GM12878 (cell line): ENCODE results near the gene KDSR. TPM values are rescaled to one million over a fixed set of nuclear protein-coding genes. Genes with fewer than 3 reads are reported as not detected.
A peak's percentile ranks its signal among the peaks of the same experiment; 100 is the strongest.

Experiments used
- CBX5 ChIP-seq: sonication (generic); IDR thresholded peaks from 2 replicates; pipeline ENCODE4 v1.6.1; 2016; ENCODE audit warnings: low read depth, moderate library complexity, mild to moderate bottlenecking, inconsistent platforms
- CREM ChIP-seq: IDR thresholded peaks from 2 replicates; pipeline ENCODE4 v1.6.1; 2014; ENCODE audit warnings: antibody characterized with exemption, low read depth
- GATAD2B ChIP-seq: fragments of 450-650 bp; conservative IDR thresholded peaks from 2 replicates; pipeline ENCODE4 v1.6.1; 2017; ENCODE audit warnings: low read depth, mild to moderate bottlenecking, moderate library complexity
- NFIC ChIP-seq: IDR thresholded peaks from 2 replicates; pipeline ENCODE4 v1.6.1; 2012; ENCODE audit warnings: low read depth, mild to moderate bottlenecking, inconsistent platforms, low read length, moderate library complexity
- PML ChIP-seq: IDR thresholded peaks from 2 replicates; pipeline ENCODE4 v1.6.1; 2012; ENCODE audit warnings: low read length, inconsistent platforms
- POLR2AphosphoS2 ChIP-seq: IDR thresholded peaks from 2 replicates; pipeline ENCODE4 v1.6.1; 2011; ENCODE audit warnings: low read depth, mild to moderate bottlenecking, low read length, improper control_type of control experiment, moderate library complexity
- polyA plus RNA-seq, 11 experiments: library from polyadenylated mRNA; depleted of rRNA in 4 of 11; unstranded in 6 of 11; stranded (reverse) in 5 of 11; fragments of >200 nt; fragmentation: Nextera tagmentation in 4 of 11; fragmentation: Illumina TruSeq in 1 of 11; extraction: Ambion mirVana in 4 of 11; extraction: Trizol in 1 of 11; gene quantifications; 1 replicate in 1 of 11; 2 replicates in 10 of 11; pipeline versions ENCODE4 v1.2.1 to v1.2.3, GENCODE V29; 2011 to 2016; ENCODE audit warnings: inconsistent platforms in 2 of 11, missing spikeins in 2 of 11, low read depth in 1 of 11
- total RNA-seq, 4 experiments: library from RNA; depleted of rRNA in 3 of 4; stranded (reverse); fragments of >200 nt in 3 of 4; fragmentation: Illumina TruSeq in 1 of 4; extraction: Trizol in 1 of 4; gene quantifications; 2 replicates each; pipeline versions ENCODE4 v1.2.1 to v1.2.3, GENCODE V29; 2013 to 2021
- TF ChIP-seq, protein P1 (sequence below): fragments of 450-650 bp; IDR thresholded peaks from 2 replicates; pipeline ENCODE4 v1.6.1; 2017; ENCODE audit warnings: mild to moderate bottlenecking, moderate library complexity

Gene KDSR
- total and polyA plus RNA-seq, 10 of the 15 experiments (the other 5 are each of a cell fraction or from before 2014, with no cell fraction given), result 5.2 to 25.9 (median 14.3) TPM

DNA sequence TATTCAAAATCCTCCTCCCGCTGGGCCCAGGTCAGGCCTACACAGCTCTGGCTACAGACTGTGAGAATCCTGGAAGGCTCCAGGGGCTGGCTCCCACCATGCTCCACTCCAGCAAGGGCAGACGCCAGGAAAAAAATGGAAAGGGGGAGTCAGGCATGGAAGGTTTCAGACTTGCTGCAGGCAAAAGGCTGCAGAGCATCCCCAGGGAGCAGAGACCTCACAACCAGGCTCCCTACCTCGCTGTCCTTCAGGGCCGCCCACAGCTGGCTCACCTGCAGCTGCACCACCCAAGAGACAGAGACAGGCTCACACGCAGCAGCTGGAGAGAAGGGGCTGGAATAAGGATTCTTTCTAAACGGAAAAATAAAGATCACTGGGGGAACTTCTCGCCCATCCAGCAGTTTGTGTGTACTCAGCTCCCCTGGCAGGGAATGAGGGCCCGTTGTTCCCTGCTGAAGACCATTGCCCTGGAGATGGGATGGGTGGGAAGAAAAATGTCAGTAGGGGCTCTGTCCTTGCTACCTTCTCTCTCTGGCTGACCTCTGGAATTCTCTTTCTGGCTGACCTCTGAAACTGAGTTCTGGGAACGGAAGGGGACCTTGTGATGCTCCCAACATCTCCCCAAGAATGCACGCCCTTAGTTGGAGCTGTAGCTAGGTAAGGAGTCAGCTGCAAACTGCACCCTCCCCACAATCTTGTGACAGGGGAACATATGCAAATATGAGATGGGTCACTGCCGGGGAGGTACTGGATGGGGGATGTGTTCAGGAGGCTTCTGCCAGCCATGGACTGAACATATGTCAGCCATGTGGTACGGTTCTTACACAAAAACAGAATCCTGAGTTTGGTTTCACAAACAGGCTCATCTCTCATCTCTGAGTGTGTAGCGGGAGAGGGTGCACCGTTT is 81.9 kb downstream of the KDSR start (continued):
- TF ChIP-seq, protein P1, sequence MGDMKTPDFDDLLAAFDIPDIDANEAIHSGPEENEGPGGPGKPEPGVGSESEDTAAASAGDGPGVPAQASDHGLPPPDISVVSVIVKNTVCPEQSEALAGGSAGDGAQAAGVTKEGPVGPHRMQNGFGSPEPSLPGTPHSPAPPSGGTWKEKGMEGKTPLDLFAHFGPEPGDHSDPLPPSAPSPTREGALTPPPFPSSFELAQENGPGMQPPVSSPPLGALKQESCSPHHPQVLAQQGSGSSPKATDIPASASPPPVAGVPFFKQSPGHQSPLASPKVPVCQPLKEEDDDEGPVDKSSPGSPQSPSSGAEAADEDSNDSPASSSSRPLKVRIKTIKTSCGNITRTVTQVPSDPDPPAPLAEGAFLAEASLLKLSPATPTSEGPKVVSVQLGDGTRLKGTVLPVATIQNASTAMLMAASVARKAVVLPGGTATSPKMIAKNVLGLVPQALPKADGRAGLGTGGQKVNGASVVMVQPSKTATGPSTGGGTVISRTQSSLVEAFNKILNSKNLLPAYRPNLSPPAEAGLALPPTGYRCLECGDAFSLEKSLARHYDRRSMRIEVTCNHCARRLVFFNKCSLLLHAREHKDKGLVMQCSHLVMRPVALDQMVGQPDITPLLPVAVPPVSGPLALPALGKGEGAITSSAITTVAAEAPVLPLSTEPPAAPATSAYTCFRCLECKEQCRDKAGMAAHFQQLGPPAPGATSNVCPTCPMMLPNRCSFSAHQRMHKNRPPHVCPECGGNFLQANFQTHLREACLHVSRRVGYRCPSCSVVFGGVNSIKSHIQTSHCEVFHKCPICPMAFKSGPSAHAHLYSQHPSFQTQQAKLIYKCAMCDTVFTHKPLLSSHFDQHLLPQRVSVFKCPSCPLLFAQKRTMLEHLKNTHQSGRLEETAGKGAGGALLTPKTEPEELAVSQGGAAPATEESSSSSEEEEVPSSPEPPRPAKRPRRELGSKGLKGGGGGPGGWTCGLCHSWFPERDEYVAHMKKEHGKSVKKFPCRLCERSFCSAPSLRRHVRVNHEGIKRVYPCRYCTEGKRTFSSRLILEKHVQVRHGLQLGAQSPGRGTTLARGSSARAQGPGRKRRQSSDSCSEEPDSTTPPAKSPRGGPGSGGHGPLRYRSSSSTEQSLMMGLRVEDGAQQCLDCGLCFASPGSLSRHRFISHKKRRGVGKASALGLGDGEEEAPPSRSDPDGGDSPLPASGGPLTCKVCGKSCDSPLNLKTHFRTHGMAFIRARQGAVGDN, result peak; percentile 94
- TF ChIP-seq NFIC (no peak), CBX5 (no peak), GATAD2B (no peak), CREM (no peak), POLR2AphosphoS2 (peak; percentile 38; the same call in 1 of the 2 replicates), PML (no peak)
